Stimulated activated CD4-positive, alpha-beta T cell treated with anti-CD3 and anti-CD28 coated beads, Interleukin-15, amount 100 ng/mL, for 48 hours (primary cell): ENCODE data around the gene ACOXL.

Experiments
- DNase-seq, 2 donors: peaks; one replicate each; pipeline ENCODE4 v3.0.0-alpha.2; 2020; ENCODE audit warnings: low read depth in 2 of 2

The ACOXL gene

DNA sequence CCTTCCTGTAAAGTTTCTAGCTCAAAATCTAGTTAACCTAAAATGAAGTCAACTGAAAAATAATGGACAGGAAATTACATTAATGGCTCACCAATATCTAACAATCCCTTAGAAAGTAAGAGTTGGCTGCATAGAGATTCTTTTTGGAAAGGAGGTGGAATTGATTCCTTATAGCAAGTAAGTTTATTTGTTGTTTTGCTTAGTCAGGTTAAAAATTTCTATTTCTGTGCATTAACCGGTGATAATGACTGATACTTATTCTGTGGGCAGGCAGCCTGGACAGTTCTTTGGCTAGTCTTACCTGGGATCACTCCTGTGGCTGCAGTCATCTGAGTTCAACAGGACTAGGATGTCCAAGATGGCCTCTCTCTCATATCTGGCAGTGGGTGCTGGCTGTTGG is 381.5 kb downstream of the ACOXL start:
- no peak for DNase-seq

DNA sequence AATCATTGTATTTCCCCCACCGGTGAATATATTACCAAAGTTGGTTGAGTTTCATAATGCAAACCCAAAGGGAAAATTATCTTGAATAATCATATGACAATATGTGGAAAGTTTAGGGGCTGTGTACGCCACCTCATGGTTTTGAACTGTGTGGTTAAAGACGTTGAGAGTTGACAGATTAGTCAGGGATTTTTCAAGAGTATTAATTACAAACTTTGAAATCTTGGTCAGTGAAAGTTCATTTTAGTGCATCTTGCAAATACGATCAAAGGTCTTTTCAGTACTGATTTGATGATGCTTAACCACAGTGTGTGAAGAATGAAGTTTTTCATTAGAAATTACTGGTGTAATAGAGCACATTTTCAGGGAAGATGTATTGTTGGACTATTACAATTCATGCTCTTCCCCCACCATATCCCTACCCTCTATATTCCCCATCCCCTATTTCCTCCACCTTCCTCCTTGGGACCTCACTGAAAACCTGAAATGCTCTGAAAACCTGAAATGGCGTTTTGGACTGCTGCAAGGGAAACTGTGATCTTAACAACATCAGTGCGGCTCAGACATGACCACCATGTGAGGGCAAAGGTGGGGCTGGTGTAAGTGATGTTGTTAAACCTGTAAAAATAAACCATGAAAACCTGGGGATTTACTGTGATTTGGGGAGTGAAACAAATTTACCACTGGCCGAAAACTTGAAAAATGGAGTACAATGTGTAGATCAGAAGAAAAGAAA is 383.8 kb downstream of the ACOXL start:
- peak; percentile 17 to 40 for DNase-seq

DNA sequence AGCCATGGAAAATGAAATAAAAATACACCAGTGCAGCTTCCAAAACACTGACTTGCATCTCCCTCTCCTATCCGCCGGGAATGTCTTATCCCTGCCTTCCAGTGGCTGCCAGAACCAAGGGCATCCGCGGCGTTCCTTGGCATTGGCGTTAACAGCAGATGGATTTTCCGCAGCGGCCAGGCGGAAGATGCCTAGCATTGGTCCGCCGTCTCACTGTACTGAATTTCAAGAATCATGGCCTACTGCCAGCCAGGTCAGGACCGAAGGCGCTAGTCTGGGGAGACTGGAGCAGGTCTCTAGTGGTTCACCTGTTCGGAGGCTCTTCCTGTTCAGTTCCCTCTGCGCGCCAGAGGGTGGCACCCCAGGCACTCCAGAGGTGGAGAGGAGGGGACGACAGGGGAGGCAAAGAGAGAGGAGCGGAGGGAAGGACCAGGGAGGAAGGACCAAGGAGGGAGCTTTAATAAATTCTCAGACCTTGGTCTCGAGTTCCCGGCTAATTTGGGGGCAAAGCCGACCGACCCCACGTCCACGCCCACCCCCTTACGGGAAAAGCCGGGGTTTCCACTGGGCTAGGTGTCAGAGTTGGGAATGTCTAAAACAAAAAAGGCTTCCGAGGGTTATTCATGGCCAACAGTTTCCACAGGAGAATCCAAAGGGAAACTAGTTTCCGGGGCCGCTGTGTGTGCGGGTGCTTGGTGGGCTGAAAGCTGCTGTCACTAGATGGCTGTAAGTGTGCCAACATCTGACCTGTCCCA is 384.6 kb downstream of the ACOXL start:
- DNase-seq, result peak; percentile 65 to 75

GRCh38 chr2:111117598-111118480 is 385.5 kb downstream of the ACOXL start:
- DNase-seq, result peak; percentile 16 to 27

DNA sequence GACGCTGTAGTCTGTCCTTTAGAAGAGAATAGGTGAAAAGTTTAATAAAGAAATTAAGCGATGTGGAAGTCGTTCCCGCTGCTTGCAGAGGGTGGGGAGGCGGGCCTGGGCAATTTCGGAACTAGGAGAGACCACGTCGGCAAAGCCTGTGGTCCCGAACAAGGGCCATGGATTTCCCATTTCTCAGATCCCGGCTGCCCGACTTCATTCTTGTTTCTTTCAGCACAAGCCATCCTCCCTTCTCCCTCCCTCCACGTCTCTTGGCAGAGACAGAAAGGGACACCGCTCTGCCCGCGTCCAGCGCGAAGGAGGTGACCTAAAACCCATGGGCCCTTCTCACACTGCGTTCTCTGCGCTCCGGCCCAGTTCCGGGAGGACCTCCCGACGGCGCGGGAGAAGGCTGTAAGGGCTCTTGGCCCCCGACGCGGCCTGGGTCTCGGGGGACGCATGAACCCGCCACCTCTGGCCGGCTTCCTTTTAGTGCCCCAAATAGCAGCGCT is 386.2 kb downstream of the ACOXL start:
- DNase-seq, result no peak

GRCh38 chr2:111118981-111119821 is 386.8 kb downstream of the ACOXL start:
- peak in 1 of 2 donors; percentile 9 for DNase-seq

DNA sequence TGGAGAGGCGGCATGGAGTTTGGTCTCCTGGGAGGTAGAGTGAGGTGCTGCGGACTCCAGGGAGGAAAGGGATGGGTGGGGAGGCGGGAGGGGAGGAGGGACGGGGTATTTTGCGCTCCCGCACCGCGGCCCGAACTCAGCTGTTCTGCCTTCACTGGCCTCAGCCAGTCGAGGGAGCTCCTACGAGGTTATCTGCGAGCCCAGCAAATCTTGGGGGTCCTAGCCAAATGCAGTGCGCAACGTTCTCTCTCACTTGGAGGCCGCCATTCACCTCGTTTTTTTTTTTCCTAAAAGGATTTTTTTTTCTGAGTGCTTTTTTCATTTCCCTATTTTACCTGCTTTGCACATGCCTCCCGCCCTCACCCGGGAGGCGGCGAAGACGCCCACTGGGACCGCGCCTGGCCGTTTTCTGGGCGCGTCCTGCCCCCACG is 387.5 kb downstream of the ACOXL start:
- DNase-seq, result no peak

GRCh38 chr2:111120253-111121027 is 388.1 kb downstream of the ACOXL start, which contains the start of gene BCL2L11:
TSS of gene BCL2L11 (plus strand) at chr2:111120914. CDS start at chr2:111123746, 2,832 bp downstream.
- peak; percentile 81 to 85 for DNase-seq

GRCh38 chr2:111121028-111121827 is 388.9 kb downstream of the ACOXL start:
- peak; percentile 7 to 28 for DNase-seq

DNA sequence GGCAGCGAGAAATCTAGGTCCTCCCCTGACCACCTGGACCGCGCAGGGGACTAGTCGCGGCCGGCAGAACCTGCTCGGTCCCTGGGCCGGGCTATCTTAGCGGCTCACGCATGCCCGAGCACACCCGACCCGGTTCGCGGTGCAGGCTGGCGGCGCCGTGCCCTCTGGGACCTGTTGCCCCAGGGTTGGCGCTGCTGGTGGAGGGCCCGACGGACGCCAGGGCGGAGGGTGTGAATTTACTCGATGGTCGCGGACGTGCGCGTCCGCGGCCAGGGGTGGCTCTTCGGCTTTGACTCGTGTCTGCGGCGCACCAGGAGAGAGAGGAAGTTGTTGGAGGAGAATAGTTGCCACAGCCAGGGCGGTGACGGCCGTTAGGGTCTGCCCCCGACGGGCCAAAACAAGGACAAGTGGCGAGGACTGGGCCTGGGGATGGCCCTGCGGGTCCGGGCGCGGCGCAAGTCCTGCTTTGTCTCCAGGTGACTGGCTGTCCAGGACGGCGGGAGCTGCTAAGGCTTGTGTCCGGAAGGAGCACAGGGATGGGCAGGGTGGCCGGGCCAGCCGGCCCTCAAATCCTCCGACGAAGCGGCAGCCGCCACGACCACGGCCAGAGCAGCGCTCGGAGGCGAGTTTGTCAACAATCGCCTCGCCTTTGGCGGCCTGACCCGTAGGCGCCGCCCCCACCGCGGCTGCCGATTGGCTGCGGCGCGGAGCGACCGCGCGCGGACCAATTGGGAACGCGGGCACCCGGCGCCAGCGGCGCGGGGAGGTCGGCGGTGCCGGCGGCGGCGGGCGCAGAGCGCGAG is 389.7 kb downstream of the ACOXL start:
- DNase-seq, result peak; percentile 54 to 72

DNA sequence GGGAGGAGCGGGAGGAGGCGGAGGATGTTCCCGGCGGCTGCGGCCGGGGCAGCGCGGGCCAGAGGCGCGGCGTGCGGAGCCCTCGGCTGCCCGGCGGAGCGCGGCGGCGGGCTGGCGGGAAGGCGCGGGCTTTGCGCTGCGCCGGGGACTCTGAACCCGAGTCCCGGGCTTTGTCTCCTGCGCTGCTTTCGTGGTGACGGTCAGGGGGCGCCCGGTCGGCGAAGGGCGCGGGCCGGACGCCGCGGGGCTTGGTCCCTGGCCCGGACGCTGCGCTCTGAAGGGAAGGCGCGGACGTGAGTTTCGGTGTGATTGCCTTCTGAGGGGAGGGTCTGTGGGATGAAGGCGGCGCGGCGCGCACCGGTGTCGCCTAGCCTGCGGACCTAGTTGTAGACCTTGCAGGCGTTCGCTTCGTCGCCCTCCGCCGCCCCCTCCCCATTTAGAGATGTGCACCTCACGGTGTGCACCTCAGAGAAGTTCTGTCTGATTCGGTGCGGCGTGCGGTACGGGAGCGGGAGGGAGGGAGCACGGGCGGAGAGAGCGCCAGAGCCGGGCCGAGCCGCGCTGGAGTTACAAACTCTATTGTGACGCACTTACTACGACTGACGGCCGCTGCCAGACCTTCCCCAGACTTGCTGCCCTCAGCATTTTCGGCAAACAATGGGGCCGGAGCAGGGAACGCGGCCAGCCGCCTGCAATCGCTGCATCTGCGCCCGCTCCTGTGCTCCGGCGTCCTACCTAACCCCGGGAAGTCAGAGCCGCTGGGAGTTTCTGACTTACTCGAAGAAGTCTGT is 390.5 kb downstream of the ACOXL start:
- DNase-seq, result peak in 1 of 2 donors; percentile 10

GRCh38 chr2:111123751-111124150 is 391.4 kb downstream of the ACOXL start:
- no peak for DNase-seq

GRCh38 chr2:111126581-111126980 is 394.2 kb downstream of the ACOXL start:
- DNase-seq, result no peak

DNA sequence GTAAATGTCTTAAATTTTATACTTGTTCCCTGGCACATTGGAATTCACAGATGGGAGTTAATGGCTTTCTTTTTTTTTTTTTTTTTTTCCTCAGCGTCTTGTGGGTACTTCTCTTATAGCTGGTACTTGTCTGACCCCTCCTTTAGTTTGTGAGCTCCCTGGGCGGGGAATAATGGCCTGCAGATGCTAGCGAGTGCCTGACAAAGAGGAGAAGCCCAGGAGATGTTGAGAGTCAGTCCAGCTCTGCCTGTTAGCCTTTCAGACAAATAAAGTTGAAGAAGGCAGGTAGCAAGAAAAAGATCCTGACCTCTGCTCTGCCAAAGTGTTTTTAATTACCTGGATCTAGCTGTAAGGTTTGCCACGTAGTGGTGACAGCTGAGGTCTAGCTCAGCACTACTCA is 395.0 kb downstream of the ACOXL start:
- DNase-seq, result no peak

DNA sequence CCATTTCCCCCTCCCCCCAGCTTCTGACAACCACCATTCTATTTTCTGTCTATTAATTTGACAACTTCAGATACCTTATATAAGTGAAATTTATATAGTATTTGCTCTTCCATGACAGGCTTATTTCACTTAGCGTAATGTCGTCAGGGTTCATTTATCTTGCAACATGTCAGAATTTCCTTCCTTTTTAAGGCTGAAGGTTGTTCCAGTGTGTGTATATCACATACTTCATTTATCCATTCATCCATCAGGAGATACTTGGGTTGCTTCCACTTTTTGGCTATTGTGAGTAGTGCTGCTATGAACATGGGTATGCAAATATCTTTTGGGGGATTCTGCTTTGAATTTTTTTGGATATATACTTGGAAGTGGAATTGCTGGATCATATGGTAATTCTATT is 395.7 kb downstream of the ACOXL start:
- DNase-seq, result no peak

GRCh38 chr2:111133603-111134002 is 401.2 kb downstream of the ACOXL start:
- no peak for DNase-seq

GRCh38 chr2:111134055-111134454 is 401.7 kb downstream of the ACOXL start:
- no peak for DNase-seq
